Ovary (tissue), 3 donors: ENCODE measurements around the gene HAPLN1.
"Not testable (repeated sequence)": the region's sequence is repeated elsewhere in the genome, so short reads cannot be mapped to it uniquely, and the experiment has no call there.

Experiments used
- CTCF ChIP-seq, 3 donors: fragments of 450-650 bp in 2 of 3; fragments of 200-600 bp in 1 of 3; IDR thresholded peaks; one replicate each; pipeline versions ENCODE4 v1.5.1 to v1.8.0; 2016 to 2022; ENCODE audit warnings: antibody characterized with exemption in 3 of 3, mild to moderate bottlenecking in 1 of 3
- POLR2A ChIP-seq: fragments of 450-650 bp; IDR thresholded peaks from one replicate; pipeline ENCODE4 v1.6.1; 2017; ENCODE audit warnings: antibody characterized with exemption, mild to moderate bottlenecking, moderate library complexity
- donor health status: DM: no; HTN: no; CAD: no.

GRCh38 chr5:83735058-83735457, 14.4 kb upstream of the HAPLN1 start:
- not testable (repeated sequence) for TF ChIP-seq CTCF (IDR thresholded peaks at IDR 0.05); POLR2A
